ENCODE data around the gene CLEC9A. TPM values are rescaled to one million over a fixed set of nuclear protein-coding genes. Genes with fewer than 3 reads are reported as not detected.

CLEC9A gene
- not detected in 2 replicates for total RNA-seq

DNA sequence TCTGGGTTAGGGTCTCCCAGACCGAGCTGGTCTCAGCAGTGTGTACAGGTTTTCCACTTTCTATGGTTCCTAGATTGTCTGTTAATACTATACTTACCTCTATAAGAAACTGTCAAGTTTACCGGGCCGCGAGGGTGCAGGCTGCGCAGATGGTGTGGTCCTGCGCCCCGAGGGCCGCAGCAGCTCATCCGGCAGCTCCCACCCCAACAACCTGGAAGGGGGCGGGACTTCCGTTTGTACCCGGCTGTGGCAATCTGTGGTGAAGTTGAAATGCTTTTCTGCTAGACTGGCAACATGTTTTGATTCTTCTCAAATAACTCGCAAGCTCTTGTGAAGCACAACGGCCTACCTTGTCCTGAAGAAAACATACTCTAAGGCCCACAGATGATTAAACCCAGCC lies at the start of gene CLEC9A:
CLEC9A (plus strand) TSS at position 237 of the 400 bp plus-strand sequence. CDS start 22,006 bp downstream, outside the sequence.

DNA sequence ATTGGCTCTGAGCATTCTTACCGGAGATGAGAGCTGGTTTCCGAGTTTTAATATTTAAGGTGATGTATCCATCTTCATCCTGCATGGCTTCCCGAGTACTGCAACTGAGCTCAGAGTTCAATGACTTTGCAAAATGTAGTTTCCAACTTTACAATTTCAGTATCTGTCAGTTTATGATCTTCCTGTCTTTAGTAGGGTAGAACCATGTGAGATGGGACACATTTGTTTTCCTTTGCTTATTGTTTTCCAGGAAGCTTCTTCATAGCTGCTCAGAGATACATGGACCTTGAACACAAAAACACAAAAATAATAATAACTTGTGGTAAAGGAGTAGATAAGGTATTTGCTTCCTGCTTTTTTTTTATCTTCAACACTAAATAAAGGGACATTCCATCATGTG lies 31.5 kb upstream of the CLEC9A start, which contains the start of gene CLEC1B:
CLEC1B (minus strand) TSS at position 106 of the 400 bp plus-strand sequence; CDS start at position 85, 21 bp downstream.

DNA sequence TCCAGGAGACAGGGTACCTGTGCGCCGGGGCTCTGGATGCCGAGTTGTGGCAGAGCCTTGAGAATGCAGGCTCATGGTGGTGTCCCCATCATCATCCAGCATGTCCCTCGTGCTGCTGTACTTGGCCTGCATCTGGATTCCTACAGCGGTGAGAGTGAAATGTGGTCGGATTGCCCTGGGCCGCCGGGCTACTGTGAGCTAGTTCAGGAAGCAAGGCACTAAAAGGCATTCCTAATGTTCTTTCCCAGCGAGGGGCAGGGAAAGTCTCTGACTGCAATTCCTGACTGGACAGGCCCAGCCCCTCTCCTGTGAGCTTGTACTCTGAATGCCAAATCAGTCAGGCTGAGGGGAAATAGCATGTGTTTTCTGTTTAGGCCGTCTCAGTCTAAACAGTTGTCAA lies 68.3 kb downstream of the CLEC9A start, which contains the start of gene CLEC1A:
CLEC1A (minus strand) TSS at position 195 of the 400 bp plus-strand sequence; CDS start at position 132, 63 bp downstream.

Other genes starting within 250 kb of the CLEC9A start
- gene KLRF1, start 203.2 kb upstream of the CLEC9A start, total RNA-seq, result 0.35 TPM in 1 of 2 replicates, not detected in the other
- gene CLEC2B, start 161.3 kb upstream of the CLEC9A start, total RNA-seq, result 13.8 and 17.4 TPM in 2 replicates
- not detected in 2 replicates for gene KLRF2, start 149.2 kb upstream of the CLEC9A start, total RNA-seq
- not detected in 2 replicates for gene CLEC2A, start 98.3 kb upstream of the CLEC9A start, total RNA-seq
- gene CLEC12A, start 59.3 kb upstream of the CLEC9A start, total RNA-seq, result not detected in 2 replicates
- not detected in 2 replicates for gene CLEC1B, start 31.6 kb upstream of the CLEC9A start, total RNA-seq
- gene CLEC12B, start 20.1 kb upstream of the CLEC9A start, total RNA-seq, result not detected in 2 replicates
- gene CLEC1A, start 68.3 kb downstream of the CLEC9A start, total RNA-seq, result not detected in 2 replicates
- not detected in 2 replicates for gene CLEC7A, start 99.5 kb downstream of the CLEC9A start, total RNA-seq
- 36.9 and 40.1 TPM in 2 replicates for gene OLR1, start 141.4 kb downstream of the CLEC9A start, total RNA-seq
- 10.4 and 17.4 TPM in 2 replicates for gene TMEM52B, start 148.3 kb downstream of the CLEC9A start, total RNA-seq
- 58.0 and 82.5 TPM in 2 replicates for gene GABARAPL1, start 182.2 kb downstream of the CLEC9A start, total RNA-seq

Data from myometrial cell (primary cell).